HEK293 (cell line): ENCODE measurements around the gene RSPO4.

Source experiments
- CTCF ChIA-PET: fragments of 350-600 bp; formaldehyde crosslinking; extraction: SDS; loops from one replicate; lab custom pipeline; 2021; ENCODE audit warnings: antibody characterized with exemption; lab: Yijun Ruan, JAX
- POLR2A ChIA-PET: fragments of 300-600 bp; formaldehyde crosslinking; extraction: SDS; loops from one replicate; lab custom pipeline; 2020; ENCODE audit warnings: antibody characterized with exemption, inconsistent platforms; lab: Yijun Ruan, JAX
- H3K27ac ChIP-seq: fragments of 200-500 bp; sonication (Bioruptor generic); 2 replicates; pipeline ENCODE4 v1.5.1; 2014; ENCODE audit warnings: low read depth, low read length, control low read depth, inconsistent platforms; ENCODE audit errors: extremely low read depth
- H3K36me3 ChIP-seq, 2 experiments: fragments of 200-500 bp in 1 of 2; sonication (Bioruptor generic) in 1 of 2; 1 replicate in 1 of 2; 2 replicates in 1 of 2; pipeline ENCODE4 v1.5.1; 2014 to 2017; ENCODE audit warnings: inconsistent platforms in 2 of 2, low read length in 2 of 2; ENCODE audit not compliant: control insufficient read depth in 2 of 2, insufficient read depth in 1 of 2
- H3K4me1 ChIP-seq: fragments of 200-500 bp; sonication (Bioruptor generic); 2 replicates; pipeline ENCODE4 v1.5.1; 2014; ENCODE audit warnings: mild to moderate bottlenecking, low read length, inconsistent platforms; ENCODE audit not compliant: control insufficient read depth, insufficient read depth
- H3K4me3 ChIP-seq: 2 replicates; pipeline ENCODE4 v1.5.1; 2011; ENCODE audit warnings: low read depth, mild to moderate bottlenecking, control low read depth, low read length, moderate library complexity
- H3K9me3 ChIP-seq: fragments of 200-500 bp; sonication (Bioruptor generic); 2 replicates; pipeline ENCODE4 v1.5.1; 2014; ENCODE audit warnings: low read depth, low read length, inconsistent platforms; ENCODE audit not compliant: control insufficient read depth, insufficient read depth
- CTCF ChIP-seq: fragments of 450-650 bp; formaldehyde crosslinking; IDR thresholded peaks from 2 replicates; pipeline ENCODE4 v1.5.1; 2016; ENCODE audit warnings: missing biosample characterization, missing genetic modification characterization
- KLF1 ChIP-seq: fragments of 450-650 bp; formaldehyde crosslinking; IDR thresholded peaks from 2 replicates; pipeline ENCODE4 v1.5.1; 2016; ENCODE audit warnings: missing biosample characterization, missing genetic modification characterization
- KLF8 ChIP-seq: fragments of 450-650 bp; formaldehyde crosslinking; IDR thresholded peaks from 2 replicates; pipeline ENCODE4 v1.5.1; 2016; ENCODE audit warnings: missing biosample characterization, missing genetic modification characterization
- OVOL3 ChIP-seq: fragments of 450-650 bp; formaldehyde crosslinking; IDR thresholded peaks from 2 replicates; pipeline ENCODE4 v1.5.1; 2016; ENCODE audit warnings: missing biosample characterization, missing genetic modification characterization
- SP7 ChIP-seq: fragments of 450-650 bp; formaldehyde crosslinking; IDR thresholded peaks from 2 replicates; pipeline ENCODE4 v1.5.1; 2016; ENCODE audit warnings: missing biosample characterization, missing genetic modification characterization
- ZBTB17 ChIP-seq: fragments of 450-650 bp; formaldehyde crosslinking; IDR thresholded peaks from 2 replicates; pipeline ENCODE4 v1.5.1; 2016; ENCODE audit warnings: missing biosample characterization, missing genetic modification characterization
- ZBTB26 ChIP-seq: fragments of 450-650 bp; formaldehyde crosslinking; optimal IDR thresholded peaks from 2 replicates; pipeline ENCODE3; 2016; ENCODE audit warnings: missing biosample characterization, mild to moderate bottlenecking, missing genetic modification characterization
- ZBTB7A ChIP-seq: fragments of 450-650 bp; formaldehyde crosslinking; IDR thresholded peaks from 2 replicates; pipeline ENCODE4 v1.5.1; 2016; ENCODE audit warnings: low read depth, missing biosample characterization, missing genetic modification characterization
- ZFHX2 ChIP-seq: fragments of 450-650 bp; formaldehyde crosslinking; conservative IDR thresholded peaks from 2 replicates; pipeline ENCODE4 v1.5.1; 2016; ENCODE audit warnings: missing biosample characterization, missing genetic modification characterization
- ZNF202 ChIP-seq: fragments of 450-650 bp; formaldehyde crosslinking; IDR thresholded peaks from 2 replicates; pipeline ENCODE4 v1.5.1; 2016; ENCODE audit warnings: missing biosample characterization, missing genetic modification characterization, borderline replicate concordance
- ZNF211 ChIP-seq: fragments of 450-650 bp; formaldehyde crosslinking; IDR thresholded peaks from 2 replicates; pipeline ENCODE4 v1.5.1; 2016; ENCODE audit warnings: low read depth, missing biosample characterization, missing genetic modification characterization
- ZNF214 ChIP-seq: fragments of 450-650 bp; formaldehyde crosslinking; IDR thresholded peaks from 2 replicates; pipeline ENCODE4 v1.5.1; 2017; ENCODE audit warnings: missing biosample characterization, mild to moderate bottlenecking, missing genetic modification characterization, borderline replicate concordance
- ZNF239 ChIP-seq: fragments of 450-650 bp; formaldehyde crosslinking; IDR thresholded peaks from 2 replicates; pipeline ENCODE4 v1.5.1; 2016; ENCODE audit warnings: missing biosample characterization, missing genetic modification characterization
- ZNF366 ChIP-seq: fragments of 450-650 bp; formaldehyde crosslinking; conservative IDR thresholded peaks from 2 replicates; pipeline ENCODE4 v1.5.1; 2016; ENCODE audit warnings: missing biosample characterization, missing genetic modification characterization
- ZNF391 ChIP-seq: fragments of 450-650 bp; formaldehyde crosslinking; IDR thresholded peaks from 2 replicates; pipeline ENCODE4 v1.5.1; 2016; ENCODE audit warnings: low read depth, missing biosample characterization, missing genetic modification characterization, borderline replicate concordance
- ZNF404 ChIP-seq: fragments of 450-650 bp; formaldehyde crosslinking; IDR thresholded peaks from 2 replicates; pipeline ENCODE4 v1.5.1; 2017; ENCODE audit warnings: missing biosample characterization, missing genetic modification characterization
- ZNF48 ChIP-seq: fragments of 450-650 bp; formaldehyde crosslinking; IDR thresholded peaks from 2 replicates; pipeline ENCODE4 v1.5.1; 2016; ENCODE audit warnings: missing biosample characterization, missing genetic modification characterization
- ZNF529 ChIP-seq: fragments of 450-650 bp; formaldehyde crosslinking; IDR thresholded peaks from 2 replicates; pipeline ENCODE4 v1.5.1; 2017; ENCODE audit warnings: missing genetic modification characterization, missing biosample characterization; ENCODE audit not compliant: insufficient replicate concordance
- ZNF654 ChIP-seq: fragments of 450-650 bp; formaldehyde crosslinking; IDR thresholded peaks from 2 replicates; pipeline ENCODE4 v1.5.1; 2016; ENCODE audit warnings: low read depth, missing biosample characterization, missing genetic modification characterization
- ZNF677 ChIP-seq: fragments of 450-650 bp; IDR thresholded peaks from 2 replicates; pipeline ENCODE4 v1.5.0; 2018; ENCODE audit warnings: missing biosample characterization, mild to moderate bottlenecking, missing genetic modification characterization, moderate library complexity
- ZNF701 ChIP-seq: fragments of 450-650 bp; formaldehyde crosslinking; IDR thresholded peaks from 2 replicates; pipeline ENCODE4 v1.5.1; 2016; ENCODE audit warnings: missing biosample characterization, missing genetic modification characterization
- ZNF830 ChIP-seq: fragments of 450-650 bp; IDR thresholded peaks from 2 replicates; pipeline ENCODE4 v1.5.0; 2018; ENCODE audit warnings: missing biosample characterization, missing genetic modification characterization, low read depth, mild to moderate bottlenecking, moderate library complexity
- ZSCAN4 ChIP-seq: fragments of 450-650 bp; formaldehyde crosslinking; IDR thresholded peaks from 2 replicates; pipeline ENCODE4 v1.5.1; 2017; ENCODE audit warnings: missing biosample characterization, missing genetic modification characterization
- ZXDB ChIP-seq: fragments of 450-650 bp; formaldehyde crosslinking; IDR thresholded peaks from 2 replicates; pipeline ENCODE4 v1.5.1; 2016; ENCODE audit warnings: missing biosample characterization, missing genetic modification characterization
- TF ChIP-seq, protein P1 (sequence below): fragments of 450-650 bp; IDR thresholded peaks from 2 replicates; pipeline ENCODE4 v1.5.1; 2018; ENCODE audit warnings: missing biosample characterization, missing genetic modification characterization
- TF ChIP-seq, protein P2 (sequence below): fragments of 450-650 bp; formaldehyde crosslinking; IDR thresholded peaks from 2 replicates; pipeline ENCODE4 v1.5.1; 2016; ENCODE audit warnings: missing biosample characterization, missing genetic modification characterization
- TF ChIP-seq, protein P3 (sequence below): fragments of 450-650 bp; formaldehyde crosslinking; IDR thresholded peaks from 2 replicates; pipeline ENCODE4 v1.5.1; 2016; ENCODE audit warnings: missing biosample characterization, missing genetic modification characterization

Gene RSPO4

DNA sequence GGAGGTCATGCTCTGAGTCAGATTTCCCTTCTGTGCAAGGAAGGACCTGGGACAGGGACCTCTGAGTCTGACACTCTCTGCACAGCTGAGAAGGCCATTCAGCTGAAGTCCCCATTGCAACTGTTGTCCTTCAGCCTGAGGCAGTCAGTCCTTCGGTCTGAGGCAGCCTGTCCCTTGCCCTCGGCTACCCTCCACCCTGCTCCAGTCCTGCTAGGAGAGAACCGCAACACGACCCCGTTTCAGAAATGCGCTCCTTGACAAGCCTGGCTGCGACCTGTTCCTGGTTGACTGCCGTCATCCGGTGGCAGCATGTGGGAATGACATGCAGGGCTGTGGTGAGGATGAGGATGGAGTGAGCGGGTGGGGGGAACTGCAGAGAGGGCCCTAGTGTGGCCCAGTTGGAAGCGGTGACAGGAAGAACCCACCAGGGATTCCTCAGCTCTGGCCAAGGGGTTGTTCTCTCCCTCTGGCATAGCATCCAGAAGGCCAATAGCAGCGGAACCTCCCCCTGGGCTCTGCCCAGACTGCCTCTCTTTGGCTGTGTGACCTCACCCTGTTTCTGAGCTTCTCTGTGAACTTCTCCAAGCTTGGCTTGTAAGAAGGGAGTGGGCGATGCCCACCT, 45.7 kb downstream of the RSPO4 start:
- Histone ChIP-seq H3K27ac (no peak overlapping the region), H3K9me3 (no peaks in the 10 kb centered on the region), H3K4me1 (no peaks in the 10 kb centered on the region), H3K4me3 (no peak overlapping the region), H3K36me3 (no peaks in the 10 kb centered on the region)
- CTCF ChIA-PET = interaction anchor here (0.6 to 6.1 kb wide), 49 partner anchors 10 to 852 kb away, joined by 3 to 178 read pairs (median 4); partner anchors contain the start of gene FAM110A
- POLR2A ChIA-PET = no interaction called here
- TF ChIP-seq ZNF239 (tag by site-specific recombination) (no peak), ZBTB7A (no peak), ZNF654 (tag by site-specific recombination) (peak; percentile 95), SP7 (tag by site-specific recombination) (peak; percentile 59; the same call in 1 of the 2 replicates), ZBTB17 (tag by site-specific recombination) (peak; percentile 86), OVOL3 (tag by site-specific recombination) (no peak), ZNF404 (no peak), CTCF (tag by site-specific recombination) (peak; percentile 87), ZNF366 (tag by site-specific recombination) (peak; percentile 51), ZNF202 (tag by site-specific recombination) (no peak), ZNF677 (tag by site-specific recombination) (no peak), ZNF529 (tag by site-specific recombination) (no peak), ZNF214 (tag by site-specific recombination) (no peak), ZBTB26 (tag by site-specific recombination) (peak; percentile 12), ZNF701 (tag by site-specific recombination) (peak; percentile 92), KLF8 (tag by site-specific recombination) (peak; percentile 33; the same call in 1 of the 2 replicates), ZNF211 (tag by site-specific recombination) (no peak), ZXDB (tag by site-specific recombination) (peak; percentile 24; the same call in 1 of the 2 replicates), ZSCAN4 (tag by site-specific recombination) (0 out of 2 replicates have a peak, but pooled peaks have one; percentile 32), KLF1 (tag by site-specific recombination) (no peak), ZNF48 (no peak), ZNF391 (tag by site-specific recombination) (no peak), ZNF830 (tag by site-specific recombination) (no peak), ZFHX2 (0 out of 2 replicates have a peak, but pooled peaks have one; percentile 8)
- TF ChIP-seq, protein P1, sequence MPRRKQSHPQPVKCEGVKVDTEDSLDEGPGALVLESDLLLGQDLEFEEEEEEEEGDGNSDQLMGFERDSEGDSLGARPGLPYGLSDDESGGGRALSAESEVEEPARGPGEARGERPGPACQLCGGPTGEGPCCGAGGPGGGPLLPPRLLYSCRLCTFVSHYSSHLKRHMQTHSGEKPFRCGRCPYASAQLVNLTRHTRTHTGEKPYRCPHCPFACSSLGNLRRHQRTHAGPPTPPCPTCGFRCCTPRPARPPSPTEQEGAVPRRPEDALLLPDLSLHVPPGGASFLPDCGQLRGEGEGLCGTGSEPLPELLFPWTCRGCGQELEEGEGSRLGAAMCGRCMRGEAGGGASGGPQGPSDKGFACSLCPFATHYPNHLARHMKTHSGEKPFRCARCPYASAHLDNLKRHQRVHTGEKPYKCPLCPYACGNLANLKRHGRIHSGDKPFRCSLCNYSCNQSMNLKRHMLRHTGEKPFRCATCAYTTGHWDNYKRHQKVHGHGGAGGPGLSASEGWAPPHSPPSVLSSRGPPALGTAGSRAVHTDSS (tag by site-specific recombination) = peak; percentile 97
- TF ChIP-seq, protein P2, sequence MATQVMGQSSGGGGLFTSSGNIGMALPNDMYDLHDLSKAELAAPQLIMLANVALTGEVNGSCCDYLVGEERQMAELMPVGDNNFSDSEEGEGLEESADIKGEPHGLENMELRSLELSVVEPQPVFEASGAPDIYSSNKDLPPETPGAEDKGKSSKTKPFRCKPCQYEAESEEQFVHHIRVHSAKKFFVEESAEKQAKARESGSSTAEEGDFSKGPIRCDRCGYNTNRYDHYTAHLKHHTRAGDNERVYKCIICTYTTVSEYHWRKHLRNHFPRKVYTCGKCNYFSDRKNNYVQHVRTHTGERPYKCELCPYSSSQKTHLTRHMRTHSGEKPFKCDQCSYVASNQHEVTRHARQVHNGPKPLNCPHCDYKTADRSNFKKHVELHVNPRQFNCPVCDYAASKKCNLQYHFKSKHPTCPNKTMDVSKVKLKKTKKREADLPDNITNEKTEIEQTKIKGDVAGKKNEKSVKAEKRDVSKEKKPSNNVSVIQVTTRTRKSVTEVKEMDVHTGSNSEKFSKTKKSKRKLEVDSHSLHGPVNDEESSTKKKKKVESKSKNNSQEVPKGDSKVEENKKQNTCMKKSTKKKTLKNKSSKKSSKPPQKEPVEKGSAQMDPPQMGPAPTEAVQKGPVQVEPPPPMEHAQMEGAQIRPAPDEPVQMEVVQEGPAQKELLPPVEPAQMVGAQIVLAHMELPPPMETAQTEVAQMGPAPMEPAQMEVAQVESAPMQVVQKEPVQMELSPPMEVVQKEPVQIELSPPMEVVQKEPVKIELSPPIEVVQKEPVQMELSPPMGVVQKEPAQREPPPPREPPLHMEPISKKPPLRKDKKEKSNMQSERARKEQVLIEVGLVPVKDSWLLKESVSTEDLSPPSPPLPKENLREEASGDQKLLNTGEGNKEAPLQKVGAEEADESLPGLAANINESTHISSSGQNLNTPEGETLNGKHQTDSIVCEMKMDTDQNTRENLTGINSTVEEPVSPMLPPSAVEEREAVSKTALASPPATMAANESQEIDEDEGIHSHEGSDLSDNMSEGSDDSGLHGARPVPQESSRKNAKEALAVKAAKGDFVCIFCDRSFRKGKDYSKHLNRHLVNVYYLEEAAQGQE (tag by site-specific recombination) = peak; percentile 81
- TF ChIP-seq, protein P3, sequence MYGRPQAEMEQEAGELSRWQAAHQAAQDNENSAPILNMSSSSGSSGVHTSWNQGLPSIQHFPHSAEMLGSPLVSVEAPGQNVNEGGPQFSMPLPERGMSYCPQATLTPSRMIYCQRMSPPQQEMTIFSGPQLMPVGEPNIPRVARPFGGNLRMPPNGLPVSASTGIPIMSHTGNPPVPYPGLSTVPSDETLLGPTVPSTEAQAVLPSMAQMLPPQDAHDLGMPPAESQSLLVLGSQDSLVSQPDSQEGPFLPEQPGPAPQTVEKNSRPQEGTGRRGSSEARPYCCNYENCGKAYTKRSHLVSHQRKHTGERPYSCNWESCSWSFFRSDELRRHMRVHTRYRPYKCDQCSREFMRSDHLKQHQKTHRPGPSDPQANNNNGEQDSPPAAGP (tag by site-specific recombination) = peak; percentile 34; the same call in 1 of the 2 replicates
